ENCODE results near the gene FAM3A.

Gene FAM3A

DNA sequence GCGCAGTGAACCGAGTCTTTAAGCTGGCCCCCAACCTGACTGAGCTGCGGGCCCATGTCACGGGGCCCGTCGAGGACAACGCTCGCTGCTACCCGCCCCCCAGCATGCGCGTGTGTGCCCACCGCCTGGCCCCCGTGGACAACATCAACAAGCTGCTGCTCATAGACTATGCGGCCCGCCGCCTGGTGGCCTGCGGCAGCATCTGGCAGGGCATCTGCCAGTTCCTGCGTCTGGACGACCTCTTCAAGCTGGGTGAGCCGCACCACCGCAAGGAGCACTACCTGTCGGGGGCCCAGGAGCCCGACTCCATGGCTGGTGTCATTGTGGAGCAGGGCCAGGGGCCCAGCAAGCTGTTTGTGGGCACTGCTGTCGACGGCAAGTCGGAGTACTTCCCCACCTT, 55.7 kb downstream of the FAM3A start:
- no peak for DNase-seq
- Histone ChIP-seq H3K27me3 (replicated peaks; ENCODE audit: insufficient read depth, low read length) (no peaks in the 10 kb centered on the region), H4K20me1 (ENCODE audit: insufficient read depth, low read length) (no peaks in the 10 kb centered on the region), H3K9me3 (replicated peaks; ENCODE audit: insufficient read depth, low read length) (no peaks in the 10 kb centered on the region), H3K4me3 (ENCODE audit: low read length) (no peak overlapping the region), H3F3A (ENCODE audit: insufficient read depth, low read length) (no peaks in the 10 kb centered on the region), H3K36me3 (replicated peaks; ENCODE audit: insufficient read depth, low read length) (no peaks in the 10 kb centered on the region), H2AFZ (ENCODE audit: low read length) (no peak overlapping the region), H3K27ac (ENCODE audit: low read length) (no peak overlapping the region), H3K4me2 (ENCODE audit: low read depth, low read length) (no peak overlapping the region), H3K79me2 (ENCODE audit: low read length) (peaks cover 5% of the 10 kb centered on the region; the same call in 1 of the 2 replicates), H3K9ac (ENCODE audit: low read length) (no peak overlapping the region), H3K4me1 (ENCODE audit: low read length) (no peaks in the 10 kb centered on the region), H3K9me2 (replicated peaks; ENCODE audit: insufficient read depth, low read length) (no peaks in the 10 kb centered on the region)
- TF ChIP-seq, protein P1, sequence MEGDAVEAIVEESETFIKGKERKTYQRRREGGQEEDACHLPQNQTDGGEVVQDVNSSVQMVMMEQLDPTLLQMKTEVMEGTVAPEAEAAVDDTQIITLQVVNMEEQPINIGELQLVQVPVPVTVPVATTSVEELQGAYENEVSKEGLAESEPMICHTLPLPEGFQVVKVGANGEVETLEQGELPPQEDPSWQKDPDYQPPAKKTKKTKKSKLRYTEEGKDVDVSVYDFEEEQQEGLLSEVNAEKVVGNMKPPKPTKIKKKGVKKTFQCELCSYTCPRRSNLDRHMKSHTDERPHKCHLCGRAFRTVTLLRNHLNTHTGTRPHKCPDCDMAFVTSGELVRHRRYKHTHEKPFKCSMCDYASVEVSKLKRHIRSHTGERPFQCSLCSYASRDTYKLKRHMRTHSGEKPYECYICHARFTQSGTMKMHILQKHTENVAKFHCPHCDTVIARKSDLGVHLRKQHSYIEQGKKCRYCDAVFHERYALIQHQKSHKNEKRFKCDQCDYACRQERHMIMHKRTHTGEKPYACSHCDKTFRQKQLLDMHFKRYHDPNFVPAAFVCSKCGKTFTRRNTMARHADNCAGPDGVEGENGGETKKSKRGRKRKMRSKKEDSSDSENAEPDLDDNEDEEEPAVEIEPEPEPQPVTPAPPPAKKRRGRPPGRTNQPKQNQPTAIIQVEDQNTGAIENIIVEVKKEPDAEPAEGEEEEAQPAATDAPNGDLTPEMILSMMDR (IDR thresholded peaks at IDR 0.05; ENCODE audit: low read length), result no peak
- TF ChIP-seq EZH2 (optimal IDR thresholded peaks at IDR 0.05; ENCODE audit: low read depth, low read length), result no peak
- no peak for TF ChIP-seq EZH2phosphoT487 (IDR thresholded peaks at IDR 0.05; ENCODE audit: low read length)

DNA sequence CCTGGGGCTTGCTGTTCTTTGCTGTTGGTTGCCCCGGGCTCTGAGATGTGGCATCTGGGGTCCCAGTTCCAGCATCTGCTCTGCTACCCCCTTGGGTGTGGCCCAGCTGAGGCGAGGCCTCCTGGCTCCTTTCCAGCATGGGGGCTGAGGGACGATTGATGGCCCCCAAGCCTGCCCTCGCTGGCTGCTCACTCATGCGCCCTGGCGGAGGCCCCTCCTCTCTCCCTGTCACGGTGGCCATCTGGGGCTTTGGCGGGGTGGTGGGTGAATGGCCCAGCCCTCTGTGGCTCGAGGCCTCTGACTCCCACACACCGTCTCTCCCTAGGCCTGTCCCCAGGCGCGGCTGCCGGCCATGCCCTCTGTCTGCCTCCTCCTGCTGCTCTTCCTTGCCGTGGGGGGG, 56.2 kb downstream of the FAM3A start:
- H3K9me3 ChIP-seq (replicated peaks; ENCODE audit: insufficient read depth, low read length), result no peaks in the 10 kb centered on the region
- no peak overlapping the region for H3K9ac ChIP-seq (ENCODE audit: low read length)
- TF ChIP-seq, protein P1 (IDR thresholded peaks at IDR 0.05; ENCODE audit: low read length), result no peak
- TF ChIP-seq EZH2phosphoT487 (IDR thresholded peaks at IDR 0.05; ENCODE audit: low read length), result no peak
- no peak for TF ChIP-seq EZH2 (optimal IDR thresholded peaks at IDR 0.05; ENCODE audit: low read depth, low read length)
- no peaks in the 10 kb centered on the region for H3K4me1 ChIP-seq (ENCODE audit: low read length)
- H3K27ac ChIP-seq (ENCODE audit: low read length), result no peak overlapping the region
- no peak for DNase-seq
- no peak overlapping the region for H2AFZ ChIP-seq (ENCODE audit: low read length)
- H3F3A ChIP-seq (ENCODE audit: insufficient read depth, low read length), result no peaks in the 10 kb centered on the region
- no peaks in the 10 kb centered on the region for H3K27me3 ChIP-seq (replicated peaks; ENCODE audit: insufficient read depth, low read length)
- peak overlapping the region; percentile 21; the same call in 1 of the 2 replicates for H3K4me2 ChIP-seq (ENCODE audit: low read depth, low read length)
- peaks cover 5% of the 10 kb centered on the region; the same call in 1 of the 2 replicates for H3K79me2 ChIP-seq (ENCODE audit: low read length)
- no peaks in the 10 kb centered on the region for H4K20me1 ChIP-seq (ENCODE audit: insufficient read depth, low read length)
- H3K4me3 ChIP-seq (ENCODE audit: low read length), result no peak overlapping the region
- H3K36me3 ChIP-seq (replicated peaks; ENCODE audit: insufficient read depth, low read length), result no peaks in the 10 kb centered on the region
- H3K9me2 ChIP-seq (replicated peaks; ENCODE audit: insufficient read depth, low read length), result no peaks in the 10 kb centered on the region

DNA sequence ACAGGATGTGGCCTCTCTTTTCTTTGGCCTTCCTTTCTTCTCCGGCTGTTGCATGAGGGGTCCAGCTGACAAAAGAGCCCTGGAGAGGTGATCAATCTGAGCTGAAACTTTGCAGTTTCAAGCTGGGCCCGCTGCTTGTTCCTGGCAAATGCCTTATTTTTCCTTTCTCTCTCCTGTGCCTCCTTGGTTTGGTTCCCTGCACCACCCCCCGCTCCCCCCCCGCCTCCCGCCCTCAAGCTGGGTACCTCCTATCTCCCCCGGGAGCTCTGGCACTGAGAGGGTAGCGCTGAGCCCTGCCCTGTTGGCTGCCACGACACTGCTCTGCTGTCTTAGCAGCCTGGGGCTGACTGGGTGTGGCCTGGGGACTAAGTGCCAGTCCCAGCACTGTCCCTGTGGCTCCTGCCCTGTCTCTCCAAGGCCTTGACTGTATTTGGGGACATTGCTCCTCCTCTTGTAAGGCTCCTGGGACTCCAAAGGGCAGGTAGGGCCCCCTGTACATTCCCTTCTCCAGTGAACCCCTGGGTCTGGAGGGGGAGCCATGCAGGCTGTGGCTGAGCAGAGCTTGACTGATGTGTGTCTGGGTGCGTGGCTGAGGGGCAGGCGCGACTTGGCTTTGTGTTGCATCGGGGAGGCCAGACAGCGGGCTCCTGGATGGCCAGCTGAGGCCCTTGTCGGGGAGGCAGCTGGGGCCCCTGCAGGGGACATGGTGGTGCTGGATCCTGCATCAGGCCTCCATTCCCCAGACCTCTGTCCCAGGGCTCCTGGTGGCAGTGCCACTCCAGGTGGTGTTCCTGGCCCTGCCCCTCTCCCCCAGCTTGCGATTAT, 56.9 kb downstream of the FAM3A start:
- Histone ChIP-seq H3F3A (ENCODE audit: insufficient read depth, low read length) (no peaks in the 10 kb centered on the region), H3K27ac (ENCODE audit: low read length) (no peak overlapping the region), H3K4me3 (ENCODE audit: low read length) (peak overlapping the region; percentile 66)

More for the DNA sequence above, 56.9 kb downstream of the FAM3A start:
- Histone ChIP-seq H3K9me3 (replicated peaks; ENCODE audit: insufficient read depth, low read length) (no peaks in the 10 kb centered on the region), H2AFZ (ENCODE audit: low read length) (no peak overlapping the region), H3K27me3 (replicated peaks; ENCODE audit: insufficient read depth, low read length) (no peaks in the 10 kb centered on the region), H3K9ac (ENCODE audit: low read length) (no peak overlapping the region; the same call in 1 of the 2 replicates), H3K79me2 (ENCODE audit: low read length) (peaks cover 5% of the 10 kb centered on the region; the same call in 1 of the 2 replicates), H3K36me3 (replicated peaks; ENCODE audit: insufficient read depth, low read length) (no peaks in the 10 kb centered on the region), H3K4me2 (ENCODE audit: low read depth, low read length) (peak overlapping the region; percentile 72; the same call in 1 of the 2 replicates), H3K4me1 (ENCODE audit: low read length) (no peaks in the 10 kb centered on the region), H4K20me1 (ENCODE audit: insufficient read depth, low read length) (no peaks in the 10 kb centered on the region), H3K9me2 (replicated peaks; ENCODE audit: insufficient read depth, low read length) (no peaks in the 10 kb centered on the region)
- TF ChIP-seq EZH2phosphoT487 (IDR thresholded peaks at IDR 0.05; ENCODE audit: low read length) (no peak), EZH2 (optimal IDR thresholded peaks at IDR 0.05; ENCODE audit: low read depth, low read length) (no peak)
- TF ChIP-seq, protein P1 (IDR thresholded peaks at IDR 0.05; ENCODE audit: low read length), result no peak
- peak; percentile 34 for DNase-seq

Measured in MM.1S (cell line).